Measurements from ENCODE around the gene HGFAC. TPM values are rescaled to one million over a fixed set of nuclear protein-coding genes. Genes with fewer than 3 reads are reported as not detected.

The HGFAC gene
- total RNA-seq, 4 donors from 2014 or later: not detected

DNA sequence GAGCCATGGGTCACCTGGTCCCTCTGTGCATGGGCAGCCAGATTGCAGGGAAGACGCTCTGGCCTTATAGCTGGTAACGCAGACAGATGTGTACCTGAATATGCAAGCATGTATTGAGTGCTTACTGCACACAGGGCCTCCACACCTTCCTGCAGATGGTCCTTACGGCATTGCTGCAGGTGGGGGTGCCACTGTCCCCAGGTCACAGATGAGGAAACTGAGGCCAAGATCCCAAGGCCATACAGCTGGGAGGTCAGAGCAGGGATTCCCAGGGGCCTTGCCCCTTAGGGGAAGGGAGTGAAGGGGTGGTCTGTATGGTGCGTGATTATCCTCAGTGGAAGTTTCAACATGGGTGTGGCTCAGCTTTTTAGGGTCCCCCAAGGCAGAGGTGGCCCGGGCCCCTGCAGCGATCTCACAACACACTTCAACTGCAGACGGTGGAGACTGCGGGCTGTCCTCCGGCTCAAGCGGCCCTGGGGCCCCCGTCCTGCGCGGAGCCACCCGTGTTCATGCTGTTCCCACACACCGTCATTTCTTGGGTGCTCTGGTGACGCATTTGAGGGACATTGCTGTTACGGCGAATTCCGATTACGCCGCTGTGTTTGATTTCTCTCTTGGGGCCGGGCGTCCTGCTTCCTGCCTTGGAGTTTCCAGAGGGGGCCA is 29.5 kb downstream of the HGFAC start:
- no peak for DNase-seq (ENCODE audit: low spot score in 2 of 2)
- Histone ChIP-seq H3K36me3 (no peaks in the 10 kb centered on the region), H3K4me1 (no peaks in the 10 kb centered on the region), H3K27me3 (peaks cover 61% of the 10 kb centered on the region), H3K9me3 (no peaks in the 10 kb centered on the region), H3K27ac (no peak overlapping the region), H3K4me3 (no peak overlapping the region)
- 94% methylated on average over 23 of the region's 23 CpGs for WGBS
- TF ChIP-seq POLR2A (IDR thresholded peaks at IDR 0.05) (no peak), EP300 (IDR thresholded peaks at IDR 0.05) (no peak), POLR2AphosphoS5 (IDR thresholded peaks at IDR 0.05) (no peak)
- TF ChIP-seq, protein P1, sequence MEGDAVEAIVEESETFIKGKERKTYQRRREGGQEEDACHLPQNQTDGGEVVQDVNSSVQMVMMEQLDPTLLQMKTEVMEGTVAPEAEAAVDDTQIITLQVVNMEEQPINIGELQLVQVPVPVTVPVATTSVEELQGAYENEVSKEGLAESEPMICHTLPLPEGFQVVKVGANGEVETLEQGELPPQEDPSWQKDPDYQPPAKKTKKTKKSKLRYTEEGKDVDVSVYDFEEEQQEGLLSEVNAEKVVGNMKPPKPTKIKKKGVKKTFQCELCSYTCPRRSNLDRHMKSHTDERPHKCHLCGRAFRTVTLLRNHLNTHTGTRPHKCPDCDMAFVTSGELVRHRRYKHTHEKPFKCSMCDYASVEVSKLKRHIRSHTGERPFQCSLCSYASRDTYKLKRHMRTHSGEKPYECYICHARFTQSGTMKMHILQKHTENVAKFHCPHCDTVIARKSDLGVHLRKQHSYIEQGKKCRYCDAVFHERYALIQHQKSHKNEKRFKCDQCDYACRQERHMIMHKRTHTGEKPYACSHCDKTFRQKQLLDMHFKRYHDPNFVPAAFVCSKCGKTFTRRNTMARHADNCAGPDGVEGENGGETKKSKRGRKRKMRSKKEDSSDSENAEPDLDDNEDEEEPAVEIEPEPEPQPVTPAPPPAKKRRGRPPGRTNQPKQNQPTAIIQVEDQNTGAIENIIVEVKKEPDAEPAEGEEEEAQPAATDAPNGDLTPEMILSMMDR (IDR thresholded peaks at IDR 0.05): no peak

DNA sequence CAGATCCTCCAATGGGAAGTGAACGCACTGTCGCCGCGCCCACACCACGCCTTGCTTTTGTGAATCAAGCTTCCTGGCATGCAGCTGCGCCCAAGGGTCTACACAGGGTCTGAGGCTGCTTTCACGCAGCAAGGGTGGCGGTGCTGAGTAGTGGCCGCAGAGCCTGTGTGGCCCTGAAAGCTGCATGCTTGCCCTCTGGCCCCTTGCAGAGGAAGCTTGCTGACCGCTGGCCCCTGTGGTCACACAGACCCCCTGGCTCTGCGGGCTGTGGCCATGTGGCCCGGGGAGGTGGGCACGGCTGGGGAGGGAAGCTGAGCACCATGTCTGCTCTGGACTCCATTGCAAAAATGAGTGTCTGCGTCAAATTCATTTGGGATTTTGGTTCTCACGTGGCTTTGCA is 30.1 kb downstream of the HGFAC start:
- no peak for TF ChIP-seq POLR2AphosphoS5 (IDR thresholded peaks at IDR 0.05)
- TF ChIP-seq, protein P1 (IDR thresholded peaks at IDR 0.05): no peak
- no peak for TF ChIP-seq POLR2A (IDR thresholded peaks at IDR 0.05)
- TF ChIP-seq EP300 (IDR thresholded peaks at IDR 0.05): no peak
- Histone ChIP-seq H3K36me3 (no peaks in the 10 kb centered on the region), H3K4me3 (no peak overlapping the region), H3K4me1 (no peaks in the 10 kb centered on the region), H3K27ac (no peak overlapping the region), H3K9me3 (no peaks in the 10 kb centered on the region), H3K27me3 (peaks cover 61% of the 10 kb centered on the region)
- DNase-seq (ENCODE audit: low spot score in 2 of 2): no peak
- 85% methylated on average over 15 of the region's 15 CpGs for WGBS

DNA sequence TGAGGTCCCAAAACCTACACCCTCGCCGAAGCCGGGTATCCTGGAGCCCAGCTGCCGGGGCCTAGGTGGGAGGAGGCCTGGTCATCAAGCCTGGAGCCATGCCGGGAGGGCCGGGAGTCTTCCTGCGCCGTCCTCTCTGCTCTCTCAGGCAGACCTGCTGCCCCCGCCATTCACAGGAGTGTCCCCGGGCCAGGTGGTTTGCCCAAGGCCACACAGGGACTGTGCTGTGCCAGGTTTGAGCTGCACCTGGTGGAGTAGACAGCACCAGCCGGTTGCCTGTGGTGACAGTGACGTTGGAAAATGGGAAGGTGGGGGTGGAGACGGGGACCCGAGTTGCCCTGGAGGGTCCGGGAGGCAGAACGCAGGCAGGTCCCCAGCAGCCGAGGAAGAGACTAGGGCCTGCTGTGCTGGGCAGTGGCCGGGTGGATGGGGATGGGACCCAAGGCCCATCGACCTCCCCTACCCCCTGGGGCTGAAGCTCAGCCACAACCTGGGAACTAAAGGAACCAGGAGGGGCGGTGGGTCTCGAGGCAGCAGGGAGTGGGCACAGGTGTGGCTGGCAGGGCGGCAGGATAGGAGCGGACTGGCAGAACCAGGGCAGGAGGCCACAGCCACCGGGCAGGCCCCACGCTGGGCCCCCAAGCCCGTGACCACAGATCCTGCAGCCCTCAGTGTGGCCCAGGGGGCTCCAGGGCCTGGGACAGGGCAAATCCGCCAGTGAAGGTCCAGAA is 30.8 kb downstream of the HGFAC start:
- H3K27me3 ChIP-seq: peaks cover 66% of the 10 kb centered on the region
- H3K4me3 ChIP-seq: no peak overlapping the region
- no peaks in the 10 kb centered on the region for H3K36me3 ChIP-seq
- no peak for TF ChIP-seq EP300 (IDR thresholded peaks at IDR 0.05)
- DNase-seq (ENCODE audit: low spot score in 2 of 2): no peak
- H3K9me3 ChIP-seq: no peaks in the 10 kb centered on the region
- 80% methylated on average over 10 of the region's 27 CpGs for WGBS
- H3K4me1 ChIP-seq: no peaks in the 10 kb centered on the region
- no peak overlapping the region for H3K27ac ChIP-seq

GRCh38 chr4:3473181-3473950 is 31.6 kb downstream of the HGFAC start:
- TF ChIP-seq POLR2A (IDR thresholded peaks at IDR 0.05) (no peak), POLR2AphosphoS5 (IDR thresholded peaks at IDR 0.05) (no peak), EP300 (IDR thresholded peaks at IDR 0.05) (no peak)
- TF ChIP-seq, protein P1 (IDR thresholded peaks at IDR 0.05): no peak
- H3K27me3 ChIP-seq: peaks cover 73% of the 10 kb centered on the region
- H3K27ac ChIP-seq: no peak overlapping the region
- H3K4me1 ChIP-seq: no peaks in the 10 kb centered on the region
- no peaks in the 10 kb centered on the region for H3K9me3 ChIP-seq
- no peaks in the 10 kb centered on the region for H3K36me3 ChIP-seq
- whole genome bisulfite sequencing: 60% methylated on average over 10 of the region's 41 CpGs
- H3K4me3 ChIP-seq: no peak overlapping the region
- no peak for DNase-seq (ENCODE audit: low spot score in 2 of 2)

DNA sequence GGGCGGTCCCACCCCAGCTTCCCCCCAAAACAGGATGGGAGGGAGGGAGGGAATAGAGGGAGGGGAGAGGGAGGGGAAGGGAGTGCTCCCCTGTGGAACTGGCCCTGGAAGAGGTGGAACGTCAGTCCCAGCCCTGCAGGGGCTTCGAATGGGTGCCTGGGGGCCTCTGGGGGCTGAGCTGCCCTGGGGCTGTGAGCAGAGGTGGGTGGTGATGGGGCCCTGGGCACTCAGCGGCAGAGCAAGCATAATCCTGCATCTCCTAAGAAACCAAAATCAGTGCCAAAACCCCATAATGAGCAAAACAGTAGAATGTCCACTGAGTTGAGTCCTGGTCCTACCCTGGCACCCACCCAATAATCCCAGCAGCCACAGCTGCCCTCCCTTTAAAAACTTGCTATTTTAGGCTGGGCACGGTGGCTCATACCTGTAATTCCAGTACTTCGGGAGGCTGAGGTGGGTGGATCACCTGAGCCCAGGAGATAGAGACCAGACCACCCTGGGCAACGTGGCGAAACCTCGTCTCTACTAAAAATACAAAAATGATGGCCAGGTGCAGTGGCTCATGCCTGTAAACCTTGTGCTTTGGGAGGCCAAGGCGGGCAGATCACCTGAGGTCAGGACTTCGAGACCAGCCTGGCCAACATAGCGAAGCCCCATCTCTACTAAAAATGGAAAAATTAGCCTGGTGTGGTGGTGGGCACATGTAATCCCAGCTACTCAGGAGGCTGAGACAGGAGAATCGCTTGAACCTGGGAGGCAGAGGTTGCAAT is 32.4 kb downstream of the HGFAC start:
- no peak overlapping the region for H3K4me3 ChIP-seq
- H3K27me3 ChIP-seq: peaks cover 80% of the 10 kb centered on the region
- no peaks in the 10 kb centered on the region for H3K9me3 ChIP-seq
- H3K27ac ChIP-seq: no peak overlapping the region
- H3K4me1 ChIP-seq: no peaks in the 10 kb centered on the region
- WGBS: 64% methylated on average over 12 of the region's 13 CpGs
- DNase-seq (ENCODE audit: low spot score in 2 of 2): no peak
- no peaks in the 10 kb centered on the region for H3K36me3 ChIP-seq
- TF ChIP-seq POLR2AphosphoS5 (IDR thresholded peaks at IDR 0.05) (no peak), EP300 (IDR thresholded peaks at IDR 0.05) (no peak), POLR2A (IDR thresholded peaks at IDR 0.05) (no peak)
- TF ChIP-seq, protein P1 (IDR thresholded peaks at IDR 0.05): no peak

All from suprapubic skin (tissue), 4 donors.